Osteocyte (in vitro differentiated cells): ENCODE results near the gene CRYM. TPM values are rescaled to one million over a fixed set of nuclear protein-coding genes. Genes with fewer than 3 reads are reported as not detected.
A peak's percentile ranks its signal among the peaks of the same experiment; 100 is the strongest.
"Not testable (repeated sequence)": the region's sequence is repeated elsewhere in the genome, so short reads cannot be mapped to it uniquely, and the experiment has no call there.

Source experiments
- DNase-seq: peaks from one replicate; pipeline ENCODE4 v3.0.0; 2021; ENCODE audit warnings: mixed read lengths; ENCODE audit not compliant: unreplicated experiment; ENCODE audit errors: extremely low spot score
- H3K27ac Mint-ChIP-seq: one replicate; pipeline ENCODE4 v1.8.0; 2021; ENCODE audit warnings: mild to moderate bottlenecking, mixed read lengths; ENCODE audit not compliant: unreplicated experiment
- H3K27me3 Mint-ChIP-seq: one replicate; pipeline ENCODE4 v1.8.0; 2021; ENCODE audit warnings: mixed read lengths; ENCODE audit not compliant: unreplicated experiment
- H3K36me3 Mint-ChIP-seq: one replicate; pipeline ENCODE4 v1.8.0; 2021; ENCODE audit warnings: mixed read lengths; ENCODE audit not compliant: unreplicated experiment
- H3K4me1 Mint-ChIP-seq: one replicate; pipeline ENCODE4 v1.8.0; 2021; ENCODE audit warnings: mixed read lengths; ENCODE audit not compliant: unreplicated experiment
- H3K4me3 Mint-ChIP-seq: one replicate; pipeline ENCODE4 v1.8.0; 2021; ENCODE audit warnings: mild to moderate bottlenecking, moderate library complexity, mixed read lengths; ENCODE audit not compliant: unreplicated experiment
- H3K9me3 Mint-ChIP-seq: one replicate; pipeline ENCODE4 v1.8.0; 2021; ENCODE audit warnings: mixed read lengths; ENCODE audit not compliant: unreplicated experiment
- total RNA-seq: library from RNA; stranded (reverse); gene quantifications from 2 replicates; pipeline ENCODE4 v1.2.1, GENCODE V29; 2021
- TF ChIP-seq, protein P1 (sequence below): fragments of 200-600 bp; sonication (generic); IDR thresholded peaks from 2 replicates; pipeline ENCODE4 v1.5.0; 2021; ENCODE audit warnings: antibody characterized with exemption, mild to moderate bottlenecking, moderate library complexity

CRYM gene
- total RNA-seq, 1 donor from 2014 or later: not detected

DNA sequence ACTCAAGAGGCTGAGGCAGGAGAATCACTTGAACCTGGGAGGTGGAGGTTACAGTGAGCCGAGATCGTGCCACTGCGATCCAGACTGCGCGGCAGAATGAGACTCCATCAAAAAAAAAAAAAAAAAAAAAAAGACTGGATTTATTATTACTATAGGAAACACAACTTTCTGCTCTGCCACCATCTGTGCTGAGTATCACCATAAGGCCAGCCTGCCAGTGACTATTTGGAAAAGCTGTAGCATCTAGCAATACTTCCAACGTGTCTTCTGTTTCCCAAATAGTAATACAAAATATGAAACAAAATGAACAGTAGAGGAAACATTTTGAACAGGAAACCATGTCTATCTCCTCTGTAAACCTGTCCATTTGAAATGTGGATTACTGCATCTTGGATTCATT lies 43.6 kb upstream of the CRYM start:
- H3K4me3 Mint-ChIP-seq: no peak overlapping the region
- H3K27me3 Mint-ChIP-seq: peaks cover 2% of the 10 kb centered on the region
- no peaks in the 10 kb centered on the region for H3K4me1 Mint-ChIP-seq
- TF ChIP-seq, protein P1, sequence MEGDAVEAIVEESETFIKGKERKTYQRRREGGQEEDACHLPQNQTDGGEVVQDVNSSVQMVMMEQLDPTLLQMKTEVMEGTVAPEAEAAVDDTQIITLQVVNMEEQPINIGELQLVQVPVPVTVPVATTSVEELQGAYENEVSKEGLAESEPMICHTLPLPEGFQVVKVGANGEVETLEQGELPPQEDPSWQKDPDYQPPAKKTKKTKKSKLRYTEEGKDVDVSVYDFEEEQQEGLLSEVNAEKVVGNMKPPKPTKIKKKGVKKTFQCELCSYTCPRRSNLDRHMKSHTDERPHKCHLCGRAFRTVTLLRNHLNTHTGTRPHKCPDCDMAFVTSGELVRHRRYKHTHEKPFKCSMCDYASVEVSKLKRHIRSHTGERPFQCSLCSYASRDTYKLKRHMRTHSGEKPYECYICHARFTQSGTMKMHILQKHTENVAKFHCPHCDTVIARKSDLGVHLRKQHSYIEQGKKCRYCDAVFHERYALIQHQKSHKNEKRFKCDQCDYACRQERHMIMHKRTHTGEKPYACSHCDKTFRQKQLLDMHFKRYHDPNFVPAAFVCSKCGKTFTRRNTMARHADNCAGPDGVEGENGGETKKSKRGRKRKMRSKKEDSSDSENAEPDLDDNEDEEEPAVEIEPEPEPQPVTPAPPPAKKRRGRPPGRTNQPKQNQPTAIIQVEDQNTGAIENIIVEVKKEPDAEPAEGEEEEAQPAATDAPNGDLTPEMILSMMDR: no peak
- H3K9me3 Mint-ChIP-seq: no peaks in the 10 kb centered on the region
- H3K36me3 Mint-ChIP-seq: peaks cover 4% of the 10 kb centered on the region
- DNase-seq: no peak
- H3K27ac Mint-ChIP-seq: no peak overlapping the region

DNA sequence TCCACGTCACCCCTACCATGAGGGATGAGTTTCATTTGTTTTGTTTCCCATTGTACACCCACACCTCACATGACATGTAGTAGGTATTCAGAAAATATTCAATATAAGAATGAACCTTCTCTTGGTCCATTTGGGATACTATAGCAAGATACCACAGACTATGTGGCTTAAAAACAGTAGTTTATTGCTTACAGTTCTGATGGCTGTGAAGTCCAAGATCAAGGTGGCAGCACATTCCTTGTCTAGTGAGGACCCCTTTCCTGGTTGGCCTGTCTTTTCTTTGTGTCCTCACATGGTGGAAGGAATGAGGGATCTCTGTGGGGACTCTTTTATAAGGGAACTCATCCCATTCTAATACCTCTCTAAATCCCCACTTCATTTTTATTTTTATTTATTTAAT lies 36.2 kb upstream of the CRYM start:
- Mint-ChIP-seq H3K9me3 (no peaks in the 10 kb centered on the region), H3K27ac (no peak overlapping the region), H3K4me3 (no peak overlapping the region), H3K36me3 (peaks cover 2% of the 10 kb centered on the region), H3K27me3 (no peaks in the 10 kb centered on the region), H3K4me1 (no peaks in the 10 kb centered on the region)
- TF ChIP-seq, protein P1: no peak
- no peak for DNase-seq

DNA sequence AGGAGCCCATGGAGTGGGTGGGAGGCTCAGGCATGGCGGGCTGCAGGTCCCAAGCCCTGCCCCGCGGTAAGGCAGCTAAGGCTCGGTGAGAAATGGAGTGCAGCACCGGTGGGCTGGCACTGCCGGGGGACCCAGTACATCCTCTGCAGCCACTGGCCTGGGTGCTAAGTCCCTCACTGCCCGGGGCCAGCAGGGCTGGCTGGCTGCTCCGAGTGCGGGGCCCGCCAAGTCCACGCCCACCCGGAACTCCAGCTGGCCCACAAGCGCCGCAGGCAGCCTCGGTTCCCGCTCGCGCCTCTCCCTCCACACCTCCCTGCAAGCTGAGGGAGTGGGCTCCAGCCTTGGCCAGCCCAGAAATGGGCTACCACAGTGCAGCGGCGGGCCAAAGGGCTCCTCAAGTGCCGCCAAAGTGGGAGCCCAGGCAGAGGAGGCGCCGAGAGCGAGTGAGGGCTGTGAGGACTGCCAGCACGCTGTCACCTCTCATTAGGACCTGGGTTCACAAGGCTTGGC lies 34.8 kb upstream of the CRYM start:
- not testable (repeated sequence) for H3K27ac Mint-ChIP-seq, DNase-seq, H3K27me3 Mint-ChIP-seq, H3K4me1 Mint-ChIP-seq, H3K4me3 Mint-ChIP-seq, H3K36me3 Mint-ChIP-seq, H3K9me3 Mint-ChIP-seq

DNA sequence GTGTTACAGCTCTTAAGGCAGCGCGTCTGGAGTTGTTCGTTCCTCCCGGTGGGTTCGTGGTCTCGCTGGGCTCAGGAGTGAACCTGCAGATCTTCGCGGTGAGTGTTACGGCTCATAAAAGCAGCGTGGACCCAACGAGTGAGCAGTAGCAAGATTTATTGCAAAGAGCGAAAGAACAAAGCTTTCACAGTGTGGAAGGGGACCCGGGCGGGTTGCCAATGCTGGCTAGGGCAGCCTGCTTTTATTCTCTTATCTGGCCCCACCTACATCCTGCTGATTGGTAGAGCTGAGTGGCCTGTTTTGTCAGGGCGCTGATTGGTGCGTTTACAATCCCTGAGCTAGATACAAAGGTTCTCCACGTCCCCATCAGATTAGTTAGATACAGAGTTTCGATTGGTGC lies 34.0 kb upstream of the CRYM start:
- H3K4me3 Mint-ChIP-seq, DNase-seq, H3K9me3 Mint-ChIP-seq, H3K4me1 Mint-ChIP-seq, H3K27me3 Mint-ChIP-seq, H3K36me3 Mint-ChIP-seq, H3K27ac Mint-ChIP-seq: not testable (repeated sequence)

DNA sequence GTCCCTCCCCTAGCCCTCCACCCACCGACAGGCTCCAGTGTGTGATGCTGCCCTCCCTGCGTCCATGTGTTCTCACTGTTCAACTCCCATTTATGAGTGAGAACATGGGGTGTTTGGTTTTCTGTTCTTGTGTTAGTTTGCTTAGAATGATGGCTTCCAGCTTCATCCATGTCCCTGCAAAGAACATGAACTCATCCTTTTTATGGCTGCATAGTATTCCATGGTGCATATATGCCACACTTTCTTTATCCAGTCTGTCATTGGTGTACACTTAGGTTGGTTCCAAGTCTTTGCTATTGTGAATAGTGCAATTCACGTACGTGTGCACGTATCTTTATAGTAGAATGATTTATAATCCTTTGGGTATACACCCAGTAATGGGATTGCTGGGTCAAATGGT lies 28.6 kb upstream of the CRYM start:
- not testable (repeated sequence) for H3K4me3 Mint-ChIP-seq, H3K27me3 Mint-ChIP-seq, DNase-seq, H3K27ac Mint-ChIP-seq, H3K9me3 Mint-ChIP-seq, H3K36me3 Mint-ChIP-seq
- peaks cover 13% of the 10 kb centered on the region for H3K4me1 Mint-ChIP-seq

DNA sequence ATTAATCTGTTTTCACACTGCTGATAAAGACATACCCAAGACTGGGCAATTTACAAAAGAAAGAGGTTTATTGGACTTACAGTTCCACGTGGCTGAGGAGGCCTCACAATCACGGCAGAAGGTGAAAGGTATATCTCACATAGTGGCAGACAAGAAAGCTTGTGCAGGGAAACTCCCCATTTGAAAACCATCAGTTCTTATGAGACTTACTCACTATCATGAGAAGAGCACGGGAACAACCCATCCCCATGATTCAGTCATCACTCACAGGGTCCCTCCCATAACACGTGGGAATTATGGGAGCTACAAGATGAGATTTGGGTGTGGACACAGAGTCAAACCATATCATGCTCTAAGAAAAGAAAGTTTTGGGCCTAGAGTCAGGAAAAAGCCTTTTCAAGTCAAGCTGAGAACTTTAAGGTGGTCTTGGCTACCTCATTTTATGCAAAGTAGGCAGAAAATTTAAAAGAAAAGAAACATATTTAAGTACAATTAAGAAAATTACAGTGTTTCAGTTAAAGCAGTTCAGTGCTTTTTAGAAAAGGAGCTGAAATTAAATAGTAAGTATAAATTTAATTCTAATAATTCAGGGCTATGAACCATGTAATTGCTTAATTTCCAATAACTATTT lies 24.9 kb upstream of the CRYM start:
- Mint-ChIP-seq H3K4me1 (peaks cover 19% of the 10 kb centered on the region), H3K36me3 (no peaks in the 10 kb centered on the region), H3K27ac (peak overlapping the region; percentile 49), H3K27me3 (peaks cover 7% of the 10 kb centered on the region), H3K4me3 (no peak overlapping the region), H3K9me3 (no peaks in the 10 kb centered on the region)
- TF ChIP-seq, protein P1: no peak
- no peak for DNase-seq
